Ramos (cell line): Measurements from ENCODE around the gene FAM169A.
"Not testable (repeated sequence)": the region's sequence is repeated elsewhere in the genome, so short reads cannot be mapped to it uniquely, and the experiment has no call there.

Experiments
- in situ Hi-C: fragments of 300-500 bp; cut with MboI; formaldehyde crosslinking; loops from one replicate; pipeline ENCODE4 v1.14.3; 2022; ENCODE audit warnings: low sequenced_read_pairs; ENCODE audit not compliant: unreplicated experiment

FAM169A gene

GRCh38 chr5:74810915-74811314 lies 55.3 kb downstream of the FAM169A start:
- in situ Hi-C loops, result no loop called here

- in situ Hi-C loops, result no loop called here
Measured at GRCh38 chr5:74801941-74802340, 64.2 kb downstream of the FAM169A start.

- in situ Hi-C loops, result no loop called here
Measured at GRCh38 chr5:74801197-74801596, 65.0 kb downstream of the FAM169A start.

- in situ Hi-C loops, result no loop called here
Measured at GRCh38 chr5:74798977-74799911, 66.9 kb downstream of the FAM169A start.

- in situ Hi-C loops, result not testable (repeated sequence)
Measured at GRCh38 chr5:74791669-74792068, 74.5 kb downstream of the FAM169A start.

- in situ Hi-C loops, result no loop called here
Measured at GRCh38 chr5:74787424-74787823, 78.8 kb downstream of the FAM169A start.

- in situ Hi-C loops, result no loop called here
Measured at GRCh38 chr5:74786851-74787250, 79.3 kb downstream of the FAM169A start.

- in situ Hi-C loops, result no loop called here
Measured at GRCh38 chr5:74778609-74779008, 87.6 kb downstream of the FAM169A start.

- in situ Hi-C loops, result no loop called here
Measured at GRCh38 chr5:74772359-74772758, 93.8 kb downstream of the FAM169A start.

GRCh38 chr5:74767579-74767913 lies 98.6 kb downstream of the FAM169A start:
- in situ Hi-C loops, result no loop called here

- in situ Hi-C loops, result no loop called here
Measured at GRCh38 chr5:74766849-74767578, 99.2 kb downstream of the FAM169A start, which contains the start of the genes GFM2 and NSA2. TSS of gene GFM2 (minus strand) at chr5:74767117. CDS start at chr5:74763742, 3,375 bp downstream. TSS of gene NSA2 (plus strand) at chr5:74767249. CDS start at chr5:74767361, 112 bp downstream.

GRCh38 chr5:74766418-74766848 lies 99.8 kb downstream of the FAM169A start:
- in situ Hi-C loops, result no loop called here

GRCh38 chr5:74765929-74766328 lies 100.3 kb downstream of the FAM169A start:
- in situ Hi-C loops, result no loop called here

GRCh38 chr5:74765201-74765600 lies 101.0 kb downstream of the FAM169A start:
- in situ Hi-C loops, result no loop called here

- in situ Hi-C loops, result no loop called here
Measured at GRCh38 chr5:74763504-74763903, 102.7 kb downstream of the FAM169A start.

- in situ Hi-C loops, result no loop called here
Measured at GRCh38 chr5:74762599-74762998, 103.6 kb downstream of the FAM169A start.

- in situ Hi-C loops, result no loop called here
Measured at GRCh38 chr5:74761241-74761640, 104.9 kb downstream of the FAM169A start.

GRCh38 chr5:74748742-74749141 lies 117.4 kb downstream of the FAM169A start:
- in situ Hi-C loops, result not testable (repeated sequence)

- in situ Hi-C loops, result no loop called here
Measured at GRCh38 chr5:74738406-74738805, 127.8 kb downstream of the FAM169A start.

- in situ Hi-C loops, result no loop called here
Measured at GRCh38 chr5:74736759-74737158, 129.4 kb downstream of the FAM169A start.
